ENCODE results near the gene SCYGR8. TPM values are rescaled to one million over a fixed set of nuclear protein-coding genes. Genes with fewer than 3 reads are reported as not detected.
A peak's percentile ranks its signal among the peaks of the same experiment; 100 is the strongest.

The SCYGR8 gene
- total RNA-seq, 1 donor from 2014 or later: not detected

DNA sequence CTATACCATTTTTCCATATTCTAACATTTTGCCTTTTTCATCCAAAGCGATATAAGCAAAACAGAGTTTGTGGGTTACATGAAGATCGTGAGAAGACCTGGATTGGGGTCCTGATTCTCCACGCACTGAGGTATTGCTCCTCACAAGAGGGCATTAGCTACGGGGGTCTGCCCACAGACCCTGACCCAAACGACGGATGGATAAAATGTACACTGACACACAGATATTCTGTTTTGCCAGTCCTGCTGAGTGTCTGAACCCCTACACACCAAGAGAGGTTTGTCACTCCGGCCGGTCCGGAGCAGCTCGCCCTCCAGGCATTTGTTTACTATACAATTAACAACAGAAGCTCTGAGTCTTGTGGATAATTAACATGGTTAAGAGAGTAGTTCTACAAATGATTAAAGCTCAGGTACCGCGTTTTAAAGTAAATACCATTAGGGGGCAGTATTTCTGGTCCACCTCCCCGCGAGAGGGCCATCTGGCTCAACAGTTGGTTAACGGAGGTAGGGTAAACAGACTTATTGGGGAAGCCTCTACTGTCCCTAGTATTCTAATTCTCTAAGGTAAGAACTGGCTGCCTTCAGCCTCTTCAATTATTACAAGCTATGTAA, 28.4 kb downstream of the SCYGR8 start:
- Histone ChIP-seq H3K27ac (no peak overlapping the region), H3K27me3 (no peaks in the 10 kb centered on the region), H3K4me1 (no peaks in the 10 kb centered on the region), H3K4me3 (no peak overlapping the region), H3K36me3 (no peaks in the 10 kb centered on the region), H3K9me3 (no peaks in the 10 kb centered on the region)
- TF ChIP-seq, protein P1, sequence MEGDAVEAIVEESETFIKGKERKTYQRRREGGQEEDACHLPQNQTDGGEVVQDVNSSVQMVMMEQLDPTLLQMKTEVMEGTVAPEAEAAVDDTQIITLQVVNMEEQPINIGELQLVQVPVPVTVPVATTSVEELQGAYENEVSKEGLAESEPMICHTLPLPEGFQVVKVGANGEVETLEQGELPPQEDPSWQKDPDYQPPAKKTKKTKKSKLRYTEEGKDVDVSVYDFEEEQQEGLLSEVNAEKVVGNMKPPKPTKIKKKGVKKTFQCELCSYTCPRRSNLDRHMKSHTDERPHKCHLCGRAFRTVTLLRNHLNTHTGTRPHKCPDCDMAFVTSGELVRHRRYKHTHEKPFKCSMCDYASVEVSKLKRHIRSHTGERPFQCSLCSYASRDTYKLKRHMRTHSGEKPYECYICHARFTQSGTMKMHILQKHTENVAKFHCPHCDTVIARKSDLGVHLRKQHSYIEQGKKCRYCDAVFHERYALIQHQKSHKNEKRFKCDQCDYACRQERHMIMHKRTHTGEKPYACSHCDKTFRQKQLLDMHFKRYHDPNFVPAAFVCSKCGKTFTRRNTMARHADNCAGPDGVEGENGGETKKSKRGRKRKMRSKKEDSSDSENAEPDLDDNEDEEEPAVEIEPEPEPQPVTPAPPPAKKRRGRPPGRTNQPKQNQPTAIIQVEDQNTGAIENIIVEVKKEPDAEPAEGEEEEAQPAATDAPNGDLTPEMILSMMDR (IDR thresholded peaks at IDR 0.05): peak; percentile 32
- no peak for DNase-seq
- intact Hi-C loops (cut with DNase I): no loop called here
- peak; percentile 75 for ATAC-seq

DNA sequence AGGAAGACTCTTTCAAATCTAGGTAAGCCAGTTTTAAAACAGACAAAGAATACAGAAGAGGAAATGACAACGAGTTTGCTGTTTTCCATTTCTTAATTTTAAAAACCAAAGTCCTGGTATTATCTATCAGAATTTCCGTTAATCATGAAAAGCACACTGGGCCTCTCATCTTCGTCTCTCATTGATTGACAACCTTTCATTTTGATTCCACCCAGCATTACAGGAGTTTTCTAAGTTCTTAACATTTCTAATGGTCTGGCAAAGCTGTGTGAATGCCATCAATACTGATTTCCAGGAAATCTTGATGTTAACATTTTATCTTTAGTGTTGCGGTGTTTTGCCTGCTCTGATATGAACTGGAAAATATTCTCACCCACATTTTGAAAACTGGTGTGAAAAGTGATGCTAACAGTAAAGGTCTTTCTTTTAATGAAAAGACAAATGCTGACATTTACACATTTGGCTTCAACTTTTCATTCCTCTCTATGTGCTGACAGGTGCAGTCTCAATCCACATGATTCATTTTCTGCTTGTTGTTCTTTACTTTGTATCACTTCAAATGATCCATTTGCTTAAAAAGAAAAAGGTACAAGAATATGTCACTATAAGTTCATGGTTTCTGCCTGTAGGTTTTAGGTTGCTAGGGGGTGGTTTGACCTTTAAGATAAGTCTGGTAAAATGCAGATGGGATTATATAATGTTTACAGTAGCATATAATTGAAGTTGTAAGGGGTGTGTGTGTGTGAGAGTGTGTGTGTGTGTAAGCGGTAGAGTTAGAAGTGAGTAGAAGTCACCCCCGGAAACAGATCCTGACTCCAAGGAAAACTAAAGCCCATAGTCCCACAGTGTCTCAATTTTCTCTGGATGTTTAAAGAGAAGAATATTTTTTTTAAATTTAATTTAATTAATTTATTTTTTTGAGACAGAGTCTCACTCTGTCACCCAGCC, 29.5 kb downstream of the SCYGR8 start:
- Histone ChIP-seq H3K27ac (no peak overlapping the region), H3K27me3 (no peaks in the 10 kb centered on the region), H3K4me3 (no peak overlapping the region), H3K36me3 (no peaks in the 10 kb centered on the region), H3K4me1 (no peaks in the 10 kb centered on the region), H3K9me3 (no peaks in the 10 kb centered on the region)
- intact Hi-C loops (cut with DNase I): no loop called here
- ATAC-seq: no peak
- no peak for DNase-seq
- TF ChIP-seq, protein P1 (IDR thresholded peaks at IDR 0.05): no peak

DNA sequence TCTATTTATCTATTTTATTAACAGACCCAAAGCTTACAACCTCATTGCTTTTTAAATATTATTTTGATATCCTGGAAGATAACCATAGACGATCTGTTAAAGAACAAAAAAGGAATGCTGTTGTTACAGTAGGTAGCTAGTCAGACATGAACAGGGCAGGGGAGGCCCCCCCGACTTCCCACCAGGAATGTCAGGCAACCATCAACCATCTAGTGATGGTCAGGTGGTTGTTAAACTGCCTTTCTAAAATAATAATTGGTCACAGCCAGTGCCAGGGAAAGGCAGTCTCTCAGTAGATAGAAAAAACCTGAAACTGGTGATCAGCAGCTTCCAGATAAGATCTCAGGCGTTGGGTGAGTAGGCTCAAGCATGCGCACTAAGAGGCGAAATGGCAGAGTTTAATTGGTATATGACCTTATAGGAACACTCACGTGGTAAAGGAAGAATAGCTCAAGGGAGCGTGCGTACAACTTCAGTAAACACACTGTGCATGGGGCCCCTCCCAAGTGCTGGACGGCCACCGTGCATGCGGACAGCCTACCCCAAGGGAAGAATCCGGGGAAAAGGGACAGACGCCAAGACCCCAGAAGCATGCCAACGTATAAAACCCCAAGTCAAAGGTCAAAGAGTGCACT, 35.4 kb downstream of the SCYGR8 start:
- no peaks in the 10 kb centered on the region for H3K36me3 ChIP-seq
- H3K27ac ChIP-seq: no peak overlapping the region
- no peaks in the 10 kb centered on the region for H3K27me3 ChIP-seq
- TF ChIP-seq, protein P1 (IDR thresholded peaks at IDR 0.05): no peak
- ATAC-seq (no peak), DNase-seq (no peak)
- intact Hi-C loops (cut with DNase I): no loop called here
- no peaks in the 10 kb centered on the region for H3K9me3 ChIP-seq
- H3K4me3 ChIP-seq: no peak overlapping the region
- H3K4me1 ChIP-seq: no peaks in the 10 kb centered on the region

DNA sequence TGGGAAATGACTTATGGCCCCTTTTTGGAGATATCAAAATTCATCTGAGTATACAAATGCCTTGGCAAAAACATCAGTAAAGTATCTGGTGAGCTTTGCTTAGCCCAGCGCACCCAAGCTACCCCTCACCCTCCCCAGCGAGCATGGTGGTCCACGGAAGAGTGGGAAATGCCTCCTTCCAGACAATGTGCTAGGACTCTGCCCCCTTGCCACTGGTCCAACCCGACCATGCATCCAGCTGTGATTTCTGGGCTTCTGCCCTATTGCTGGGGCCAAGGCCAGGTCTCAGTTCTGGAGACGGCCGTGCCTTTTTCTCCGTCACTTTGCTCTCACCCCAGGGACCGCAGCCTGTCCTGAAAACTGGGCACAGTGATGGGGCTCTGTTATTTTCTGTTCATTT, 36.1 kb downstream of the SCYGR8 start:
- Histone ChIP-seq H3K4me3 (no peak overlapping the region), H3K36me3 (no peaks in the 10 kb centered on the region)

DNA sequence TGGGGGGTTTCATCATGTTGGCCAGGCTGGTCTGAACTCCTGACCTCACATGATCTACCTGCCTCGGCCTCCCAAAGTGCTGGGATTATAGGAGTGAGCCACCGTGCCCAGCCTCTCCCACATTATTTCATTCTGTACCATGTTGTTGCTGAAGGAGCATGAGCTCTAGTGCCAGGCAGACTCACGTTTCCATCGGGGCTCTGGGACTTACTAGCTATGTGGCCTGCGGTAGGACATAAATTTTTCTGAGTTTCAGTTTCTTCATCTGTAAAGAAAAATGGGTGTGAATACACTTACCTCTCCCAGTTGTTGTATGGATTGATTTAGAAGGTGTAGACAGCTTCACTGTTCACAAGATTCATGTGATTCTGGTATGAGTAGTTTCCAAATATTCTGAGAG, 37.1 kb downstream of the SCYGR8 start:
- no peak for DNase-seq
- no peaks in the 10 kb centered on the region for H3K4me1 ChIP-seq
- no peak overlapping the region for H3K4me3 ChIP-seq
- intact Hi-C loops (cut with DNase I): no loop called here
- no peaks in the 10 kb centered on the region for H3K27me3 ChIP-seq
- no peak for ATAC-seq
- H3K9me3 ChIP-seq: no peaks in the 10 kb centered on the region
- no peak overlapping the region for H3K27ac ChIP-seq
- TF ChIP-seq, protein P1 (IDR thresholded peaks at IDR 0.05): no peak
- no peaks in the 10 kb centered on the region for H3K36me3 ChIP-seq

More for the DNA sequence above, 36.1 kb downstream of the SCYGR8 start:
- Histone ChIP-seq H3K27ac (no peak overlapping the region), H3K4me1 (no peaks in the 10 kb centered on the region), H3K9me3 (no peaks in the 10 kb centered on the region), H3K27me3 (no peaks in the 10 kb centered on the region)
- ATAC-seq (no peak), DNase-seq (no peak)
- intact Hi-C loops (cut with DNase I): no loop called here
- TF ChIP-seq, protein P1 (IDR thresholded peaks at IDR 0.05): no peak
